H1 (cell line): Measurements from ENCODE around the gene MRM3. TPM values are rescaled to one million over a fixed set of nuclear protein-coding genes. Genes with fewer than 3 reads are reported as not detected.

Experiments
- CTCF ChIA-PET: fragments of 300-600 bp; sonication (Branson Sonifier 250); formaldehyde crosslinking; loops from one replicate; lab custom pipeline; 2021; ENCODE audit not compliant: partially characterized antibody; lab: Charles Lee
- POLR2A ChIA-PET: fragments of 300-600 bp; sonication (Branson Sonifier 250); formaldehyde crosslinking; loops from one replicate; lab custom pipeline; 2021; ENCODE audit warnings: inconsistent platforms; ENCODE audit not compliant: partially characterized antibody; lab: Charles Lee
- DNase-seq, 2 experiments: peaks; one replicate each; pipeline versions ENCODE4 v3.0.0 to v3.0.0-alpha.2; 2010 to 2022; ENCODE audit warnings: low spot score in 2 of 2, low read depth in 1 of 2, mixed read lengths in 1 of 2
- FAIRE-seq: peaks from 2 replicates; lab custom pipeline; 2011; peaks lifted over from hg19 to GRCh38; lab: Jason Lieb, UNC
- H2AFZ ChIP-seq: 2 replicates; pipeline ENCODE4 v1.8.1; 2012; ENCODE audit warnings: low read length, inconsistent platforms
- H2AK5ac ChIP-seq: 2 replicates; pipeline ENCODE4 v1.6.1; 2013; ENCODE audit warnings: low read depth, low read length
- H2BK120ac ChIP-seq: replicated peaks from 2 replicates; pipeline ENCODE3; 2013; ENCODE audit warnings: low read depth, low read length, inconsistent platforms
- H2BK12ac ChIP-seq: 2 replicates; pipeline ENCODE4 v1.6.1; 2013; ENCODE audit warnings: low read depth, low read length
- H2BK15ac ChIP-seq: 2 replicates; pipeline ENCODE4 v1.6.1; 2013; ENCODE audit warnings: low read length
- H2BK20ac ChIP-seq: 2 replicates; pipeline ENCODE4 v1.6.1; 2013; ENCODE audit warnings: low read length
- H2BK5ac ChIP-seq: 2 replicates; pipeline ENCODE4 v1.6.1; 2013; ENCODE audit warnings: low read depth, low read length
- H3K14ac ChIP-seq: 2 replicates; pipeline ENCODE4 v1.6.1; 2013; ENCODE audit warnings: inconsistent platforms; ENCODE audit not compliant: insufficient read length
- H3K18ac ChIP-seq: 2 replicates; pipeline ENCODE4 v1.6.1; 2013; ENCODE audit warnings: low read length; ENCODE audit errors: extremely low read depth
- H3K23ac ChIP-seq: 2 replicates; pipeline ENCODE4 v1.6.1; 2013; ENCODE audit warnings: inconsistent platforms; ENCODE audit not compliant: insufficient read length
- H3K23me2 ChIP-seq: 2 replicates; pipeline ENCODE4 v1.6.1; 2013; ENCODE audit warnings: low read depth, low read length
- H3K27ac ChIP-seq: 2 replicates; pipeline ENCODE4 v1.6.1; 2011; ENCODE audit warnings: low read depth, low read length, inconsistent platforms
- H3K27me3 ChIP-seq, 4 experiments: replicated peaks in 1 of 4; 1 replicate in 1 of 4; 2 replicates in 3 of 4; pipeline versions ENCODE4 v1.6.1 to v1.8.1; 2011 to 2013; ENCODE audit warnings: low read length in 3 of 4, mild to moderate bottlenecking in 3 of 4, inconsistent platforms in 2 of 4, mixed read lengths in 2 of 4, moderate library complexity in 1 of 4; ENCODE audit not compliant: control insufficient read depth in 3 of 4, insufficient read depth in 3 of 4; ENCODE audit errors: extremely low read depth in 1 of 4
- H3K36me3 ChIP-seq, 4 experiments: 2 replicates each; pipeline versions ENCODE4 v1.6.1 to v1.8.1; 2011 to 2013; ENCODE audit warnings: mild to moderate bottlenecking in 4 of 4, low read length in 3 of 4, moderate library complexity in 2 of 4, control low read depth in 1 of 4, inconsistent platforms in 1 of 4; ENCODE audit not compliant: insufficient read depth in 4 of 4, control insufficient read depth in 2 of 4
- H3K4ac ChIP-seq: replicated peaks from 2 replicates; pipeline ENCODE3; 2013; ENCODE audit warnings: low read length, low read depth, mixed read lengths, inconsistent platforms; ENCODE audit not compliant: insufficient read length
- H3K4me1 ChIP-seq, 4 experiments: replicated peaks in 1 of 4; 1 replicate in 1 of 4; 2 replicates in 3 of 4; pipeline versions ENCODE4 v1.6.1 to v1.8.1; 2011 to 2013; ENCODE audit warnings: low read length in 3 of 4, inconsistent platforms in 2 of 4, mixed read lengths in 1 of 4; ENCODE audit not compliant: insufficient read depth in 4 of 4, control insufficient read depth in 3 of 4
- H3K4me2 ChIP-seq, 2 experiments: 2 replicates each; pipeline versions ENCODE4 v1.6.1 to v1.8.1; 2011 to 2013; ENCODE audit warnings: low read depth in 2 of 2, low read length in 2 of 2, control low read depth in 1 of 2, inconsistent platforms in 1 of 2, mild to moderate bottlenecking in 1 of 2; ENCODE audit not compliant: insufficient read depth in 1 of 2
- H3K4me3 ChIP-seq, 4 experiments: fragments of 200-600, 300-600 bp in 1 of 4; sonication (generic), shearing (Covaris generic), sonication (Bioruptor Twin) in 1 of 4; 2 replicates each; pipeline versions ENCODE4 v1.5.1 to v1.8.1; 2011 to 2016; ENCODE audit warnings: low read length in 4 of 4, low read depth in 3 of 4, control low read depth in 2 of 4, inconsistent platforms in 2 of 4, mild to moderate bottlenecking in 2 of 4, mixed read lengths in 1 of 4, moderate library complexity in 1 of 4; ENCODE audit not compliant: insufficient read depth in 2 of 4; ENCODE audit errors: extremely low read depth in 1 of 4
- H3K56ac ChIP-seq: replicated peaks from 2 replicates; pipeline ENCODE3; 2013; ENCODE audit warnings: low read depth, mild to moderate bottlenecking, mixed read lengths, low read length, inconsistent platforms; ENCODE audit not compliant: insufficient read length
- H3K79me1 ChIP-seq: 2 replicates; pipeline ENCODE4 v1.6.1; 2013; ENCODE audit warnings: low read depth, low read length, control low read depth
- H3K79me2 ChIP-seq, 2 experiments: 2 replicates each; pipeline versions ENCODE4 v1.6.1 to v1.8.1; 2012 to 2013; ENCODE audit warnings: low read length in 2 of 2, mild to moderate bottlenecking in 2 of 2, inconsistent platforms in 1 of 2; ENCODE audit not compliant: insufficient read depth in 2 of 2, control insufficient read depth in 1 of 2
- H3K9ac ChIP-seq, 4 experiments: replicated peaks in 1 of 4; 1 replicate in 1 of 4; 2 replicates in 3 of 4; pipeline versions ENCODE4 v1.6.1 to v1.8.1; 2011 to 2013; ENCODE audit warnings: low read depth in 3 of 4, low read length in 3 of 4, control low read depth in 2 of 4, mild to moderate bottlenecking in 2 of 4, moderate library complexity in 2 of 4, inconsistent platforms in 1 of 4; ENCODE audit errors: extremely low read depth in 1 of 4
- H3K9me3 ChIP-seq, 2 experiments: 2 replicates each; pipeline versions ENCODE4 v1.6.1 to v1.8.1; 2012 to 2013; ENCODE audit warnings: mild to moderate bottlenecking in 2 of 2, moderate library complexity in 2 of 2, control low read depth in 1 of 2, inconsistent platforms in 1 of 2, low read depth in 1 of 2, low read length in 1 of 2, mixed read lengths in 1 of 2; ENCODE audit not compliant: insufficient read depth in 2 of 2
- H4K20me1 ChIP-seq, 2 experiments: replicated peaks in 1 of 2; 2 replicates each; pipeline versions ENCODE3 to v1.8.1; 2011 to 2013; ENCODE audit warnings: inconsistent platforms in 2 of 2, low read length in 2 of 2, mild to moderate bottlenecking in 1 of 2; ENCODE audit not compliant: insufficient read depth in 2 of 2, control insufficient read depth in 1 of 2
- H4K5ac ChIP-seq: 2 replicates; pipeline ENCODE4 v1.6.1; 2013; ENCODE audit warnings: low read length, low read depth, mixed read lengths, inconsistent platforms; ENCODE audit not compliant: insufficient read length
- H4K8ac ChIP-seq: 2 replicates; pipeline ENCODE4 v1.8.0; 2013; ENCODE audit warnings: mild to moderate bottlenecking, moderate library complexity, low read length, inconsistent platforms; ENCODE audit not compliant: insufficient read depth; ENCODE audit errors: extremely low read depth
- H4K91ac ChIP-seq: replicated peaks from 2 replicates; pipeline ENCODE3; 2013; ENCODE audit warnings: low read length, mixed read lengths, inconsistent platforms; ENCODE audit not compliant: insufficient read length
- CREB1 ChIP-seq: IDR thresholded peaks from 2 replicates; pipeline ENCODE4 v1.6.1; 2012; ENCODE audit warnings: inconsistent platforms
- FOSL1 ChIP-seq: IDR thresholded peaks from 2 replicates; pipeline ENCODE4 v1.6.1; 2011; ENCODE audit warnings: mild to moderate bottlenecking, low read depth, low read length, moderate library complexity; ENCODE audit not compliant: insufficient read depth
- GTF2F1 ChIP-seq: IDR thresholded peaks from 2 replicates; pipeline ENCODE4 v1.6.1; 2012; ENCODE audit warnings: low read depth, low read length, improper control_type of control experiment, borderline replicate concordance
- HDAC6 ChIP-seq: IDR thresholded peaks from one replicate; pipeline ENCODE4 v1.7.1; 2012; ENCODE audit warnings: low read depth, mild to moderate bottlenecking, inconsistent platforms, low read length, moderate library complexity
- JUND ChIP-seq: IDR thresholded peaks from 2 replicates; pipeline ENCODE4 v1.6.1; 2011; ENCODE audit warnings: mild to moderate bottlenecking, improper control_type of control experiment, low read length
- NANOG ChIP-seq: IDR thresholded peaks from 2 replicates; pipeline ENCODE4 v1.6.1; 2011; ENCODE audit warnings: low read length, low read depth, mild to moderate bottlenecking, inconsistent platforms; ENCODE audit not compliant: insufficient read depth, poor library complexity, severe bottlenecking
- NRF1 ChIP-seq: IDR thresholded peaks from 2 replicates; pipeline ENCODE4 v1.6.1; 2011; ENCODE audit warnings: mild to moderate bottlenecking, low read depth, low read length, improper control_type of control experiment
- POU5F1 ChIP-seq: IDR thresholded peaks from 2 replicates; pipeline ENCODE4 v1.6.1; 2011; ENCODE audit warnings: low read depth, mild to moderate bottlenecking, low read length, moderate library complexity
- SIRT6 ChIP-seq: IDR thresholded peaks from one replicate; pipeline ENCODE4 v1.7.1; 2012; ENCODE audit warnings: low read length, inconsistent platforms
- YY1 ChIP-seq: IDR thresholded peaks from 2 replicates; pipeline ENCODE4 v1.6.1; 2011; ENCODE audit warnings: low read depth, mild to moderate bottlenecking, low read length
- ZNF274 ChIP-seq: IDR thresholded peaks from 2 replicates; pipeline ENCODE4 v1.7.0; 2012; ENCODE audit warnings: low read length, borderline replicate concordance; ENCODE audit errors: extremely low read depth
- WGBS, 2 experiments: shearing (Covaris generic) in 1 of 2; methylation state at CpG; one replicate each; pipeline versions ENCODE4 v1.1.6 to v1.1.7; 2013 to 2015; ENCODE audit warnings: low lambda C conversion rate in 2 of 2, mixed read lengths in 2 of 2, inconsistent platforms in 1 of 2, low coverage in 1 of 2, missing lambda C conversion rate in 1 of 2; ENCODE audit not compliant: insufficient replicate concordance in 2 of 2, insufficient coverage in 1 of 2, insufficient read length in 1 of 2; ENCODE audit errors: extremely low coverage in 1 of 2, missing lambda C conversion rate in 1 of 2; 5-methylcytosine and 5-hydroxymethylcytosine counted together
- polyA plus RNA-seq, 7 experiments: library from polyadenylated mRNA; depleted of rRNA in 3 of 7; stranded (reverse) in 5 of 7; unstranded in 2 of 7; fragments of >200 nt in 5 of 7; fragments of 200-250 nt in 2 of 7; gene quantifications; 1 replicate in 5 of 7; 2 replicates in 1 of 7; 4 replicates in 1 of 7; pipeline versions ENCODE4 v1.2.1 to v1.2.3, GENCODE V29; 2011 to 2013; ENCODE audit warnings: missing spikeins in 2 of 7, mixed read lengths in 2 of 7
- total RNA-seq: library from RNA; stranded (reverse); fragmentation: NEBNext Ultra II Directional; extraction: Animal tissue kit (Norgen Biotek cat#: 25700); gene quantifications from 2 replicates; pipeline ENCODE4 v1.2.1, GENCODE V29; 2021

Gene MRM3
- total and polyA plus RNA-seq, 2 of the 8 experiments (the other 6 are each of a cell fraction or from before 2014, with no cell fraction given): 10.1 to 20.8 TPM

GRCh38 chr17:806781-807522 is 24.8 kb downstream of the MRM3 start:
- WGBS, 2 experiments: 87% methylated on average over 25 of the region's 33 CpGs; no CpG with 5 or more reads in 1 of the 2 experiments
- Histone ChIP-seq H2BK5ac (no peak overlapping the region), H4K5ac (no peak overlapping the region), H4K8ac (no peak overlapping the region), H2BK15ac (no peak overlapping the region), H2BK120ac (no peak overlapping the region), H2AK5ac (no peak overlapping the region), H3K27me3 (no peaks in the 10 kb centered on the region), H3K4me1 (peaks cover 0 to 5% (median 4%) of the 10 kb centered on the region in 4 experiments; a peak in 3 of 7 replicates), H2BK12ac (no peak overlapping the region), H3K56ac (no peak overlapping the region), H3K27ac (no peak overlapping the region), H3K4me3 (no peak overlapping the region), H3K79me2 (no peaks in the 10 kb centered on the region), H2BK20ac (no peak overlapping the region), H3K18ac (no peak overlapping the region), H3K36me3 (peaks cover 0 to 3% (median under 1%) of the 10 kb centered on the region in 4 experiments; a peak in 2 of 8 replicates), H4K91ac (no peak overlapping the region), H3K4ac (no peak overlapping the region), H3K23me2 (no peaks in the 10 kb centered on the region), H3K14ac (no peak overlapping the region), H4K20me1 (peaks cover 0 to 8% of the 10 kb centered on the region in 2 experiments), H2AFZ (no peak overlapping the region), H3K79me1 (peaks cover 2% of the 10 kb centered on the region; the same call in 1 of the 2 replicates), H3K9me3 (no peaks in the 10 kb centered on the region), H3K4me2 (no peak overlapping the region), H3K23ac (no peak overlapping the region), H3K9ac (no peak overlapping the region)
- no peak for DNase-seq
- TF ChIP-seq CREB1 (no peak), YY1 (no peak), ZNF274 (no peak), HDAC6 (no peak), GTF2F1 (no peak), SIRT6 (no peak), NANOG (no peak), NRF1 (no peak), FOSL1 (no peak), JUND (no peak), POU5F1 (no peak)
- FAIRE-seq: no peak
- CTCF ChIA-PET: interaction anchor here (1.5 to 2.9 kb wide), 4 partner anchors 11 to 190 kb away, joined by 3 to 10 read pairs (median 7); partner anchors contain the start of gene TIMM22
- POLR2A ChIA-PET: interaction anchor here (0.6 to 1.0 kb wide), 4 partner anchors 16 to 143 kb away, joined by 3 read pairs; partner anchors contain the start of genes GLOD4 and MRM3
